H9 (cell line): ENCODE results near the gene DUSP10. TPM values are rescaled to one million over a fixed set of nuclear protein-coding genes. Genes with fewer than 3 reads are reported as not detected.

ENCODE experiments used
- DNase-seq: peaks from one replicate; pipeline ENCODE4 v3.0.0-alpha.2; 2017
- H2AFZ ChIP-seq: one replicate; pipeline ENCODE4 v1.6.1; 2013; ENCODE audit warnings: mild to moderate bottlenecking, low read length, control low read depth, moderate library complexity
- H2AK5ac ChIP-seq: 2 replicates; pipeline ENCODE4 v1.6.1; 2013; ENCODE audit warnings: low read length, control low read depth, mixed read lengths; ENCODE audit not compliant: insufficient read length
- H2BK120ac ChIP-seq: one replicate; pipeline ENCODE4 v1.6.1; 2013; ENCODE audit warnings: low read depth, mild to moderate bottlenecking, low read length, control low read depth, inconsistent platforms; ENCODE audit not compliant: poor library complexity, severe bottlenecking
- H2BK12ac ChIP-seq: 2 replicates; pipeline ENCODE4 v1.6.1; 2013; ENCODE audit warnings: low read length, control low read depth, mixed read lengths, low read depth; ENCODE audit not compliant: insufficient read length
- H2BK15ac ChIP-seq: 2 replicates; pipeline ENCODE4 v1.6.1; 2013; ENCODE audit warnings: low read depth, low read length, control low read depth
- H2BK20ac ChIP-seq: one replicate; pipeline ENCODE4 v1.6.1; 2013; ENCODE audit warnings: low read depth, mild to moderate bottlenecking, low read length, control low read depth, inconsistent platforms; ENCODE audit not compliant: poor library complexity, severe bottlenecking
- H2BK5ac ChIP-seq: 2 replicates; pipeline ENCODE4 v1.6.1; 2013; ENCODE audit warnings: low read length, control low read depth, mixed read lengths; ENCODE audit not compliant: insufficient read length
- H3K14ac ChIP-seq: 2 replicates; pipeline ENCODE4 v1.6.1; 2013; ENCODE audit warnings: low read length, control low read depth; ENCODE audit not compliant: insufficient read depth
- H3K18ac ChIP-seq: 2 replicates; pipeline ENCODE4 v1.6.1; 2013; ENCODE audit warnings: low read depth, mild to moderate bottlenecking, mixed read lengths, low read length, control low read depth; ENCODE audit not compliant: insufficient read length
- H3K23ac ChIP-seq: 2 replicates; pipeline ENCODE4 v1.6.1; 2013; ENCODE audit warnings: low read length, control low read depth, mixed read lengths, low read depth; ENCODE audit not compliant: insufficient read length
- H3K23me2 ChIP-seq: 2 replicates; pipeline ENCODE4 v1.6.1; 2013; ENCODE audit warnings: low read depth, mild to moderate bottlenecking, mixed read lengths, low read length, control low read depth; ENCODE audit not compliant: insufficient read length, poor library complexity, severe bottlenecking
- H3K27ac ChIP-seq: 2 replicates; pipeline ENCODE4 v1.5.1; 2013; ENCODE audit warnings: low read length, control low read depth, mixed read lengths, low read depth; ENCODE audit not compliant: insufficient read length
- H3K27me3 ChIP-seq: 2 replicates; pipeline ENCODE4 v1.6.1; 2013; ENCODE audit warnings: low read length, control low read depth, inconsistent platforms; ENCODE audit not compliant: insufficient read depth
- H3K4ac ChIP-seq: 2 replicates; pipeline ENCODE4 v1.6.1; 2013; ENCODE audit warnings: low read depth, mild to moderate bottlenecking, control low read depth, inconsistent platforms, low read length, moderate library complexity
- H3K4me1 ChIP-seq: 2 replicates; pipeline ENCODE4 v1.6.1; 2013; ENCODE audit warnings: low read length, control low read depth, inconsistent platforms; ENCODE audit not compliant: insufficient read depth
- H3K4me2 ChIP-seq: 2 replicates; pipeline ENCODE4 v1.6.1; 2013; ENCODE audit warnings: low read length, control low read depth, mixed read lengths; ENCODE audit not compliant: insufficient read length, insufficient read depth
- H3K56ac ChIP-seq: 2 replicates; pipeline ENCODE4 v1.6.1; 2013; ENCODE audit warnings: low read depth, mild to moderate bottlenecking, mixed read lengths, low read length, control low read depth; ENCODE audit not compliant: insufficient read length
- H3K79me1 ChIP-seq: 2 replicates; pipeline ENCODE4 v1.6.1; 2013; ENCODE audit warnings: low read depth, mild to moderate bottlenecking, moderate library complexity, low read length, control low read depth, inconsistent platforms; ENCODE audit not compliant: insufficient read depth, poor library complexity, severe bottlenecking
- H3K79me2 ChIP-seq: 2 replicates; pipeline ENCODE4 v1.6.1; 2013; ENCODE audit warnings: low read length, control low read depth, inconsistent platforms; ENCODE audit not compliant: insufficient read depth
- H3K9ac ChIP-seq: 2 replicates; pipeline ENCODE4 v1.6.1; 2013; ENCODE audit warnings: low read length, control low read depth, mixed read lengths; ENCODE audit not compliant: insufficient read length; ENCODE audit errors: extremely low read depth
- H3K9me3 ChIP-seq: one replicate; pipeline ENCODE4 v1.6.1; 2013; ENCODE audit warnings: low read depth, low read length, inconsistent platforms; ENCODE audit not compliant: control insufficient read depth
- H3T11ph ChIP-seq: one replicate; pipeline ENCODE4 v1.6.1; 2013; ENCODE audit warnings: mild to moderate bottlenecking, low read length, control low read depth, inconsistent platforms
- H4K20me1 ChIP-seq: one replicate; pipeline ENCODE4 v1.6.1; 2013; ENCODE audit not compliant: control insufficient read depth, insufficient read length, insufficient read depth
- H4K5ac ChIP-seq: 2 replicates; pipeline ENCODE4 v1.6.1; 2013; ENCODE audit warnings: low read depth, mild to moderate bottlenecking, mixed read lengths, low read length, control low read depth; ENCODE audit not compliant: insufficient read length
- H4K8ac ChIP-seq: replicated peaks from 2 replicates; pipeline ENCODE4 v1.6.1; 2013; ENCODE audit warnings: low read length, control low read depth, mixed read lengths, low read depth; ENCODE audit not compliant: insufficient read length
- H4K91ac ChIP-seq: 2 replicates; pipeline ENCODE4 v1.6.1; 2013; ENCODE audit warnings: low read depth, mild to moderate bottlenecking, moderate library complexity, mixed read lengths, low read length, control low read depth; ENCODE audit not compliant: insufficient read length
- H3K27ac Mint-ChIP-seq, 3 experiments: 2 replicates in 2 of 3; 3 replicates in 1 of 3; pipeline ENCODE4 v1.8.0; 2020 to 2021; ENCODE audit warnings: mixed read lengths in 3 of 3, mild to moderate bottlenecking in 1 of 3, moderate library complexity in 1 of 3
- H3K27me3 Mint-ChIP-seq: 2 replicates; pipeline ENCODE4 v1.8.0; 2021; ENCODE audit warnings: low read depth, mild to moderate bottlenecking, moderate library complexity, mixed read lengths
- H3K36me3 Mint-ChIP-seq, 3 experiments: 2 replicates in 2 of 3; 3 replicates in 1 of 3; pipeline ENCODE4 v1.8.0; 2020 to 2021; ENCODE audit warnings: low read depth in 3 of 3, mixed read lengths in 3 of 3; ENCODE audit not compliant: insufficient read depth in 1 of 3
- H3K4me1 Mint-ChIP-seq, 2 experiments: 2 replicates each; pipeline ENCODE4 v1.8.0; 2020; ENCODE audit warnings: mixed read lengths in 2 of 2
- H3K4me3 Mint-ChIP-seq, 2 experiments: 2 replicates in 1 of 2; 3 replicates in 1 of 2; pipeline ENCODE4 v1.8.0; 2020 to 2021; ENCODE audit warnings: mild to moderate bottlenecking in 2 of 2, mixed read lengths in 2 of 2, moderate library complexity in 1 of 2
- H3K9me3 Mint-ChIP-seq, 2 experiments: 2 replicates in 1 of 2; 3 replicates in 1 of 2; pipeline ENCODE4 v1.8.0; 2020; ENCODE audit warnings: mild to moderate bottlenecking in 2 of 2, mixed read lengths in 2 of 2, moderate library complexity in 1 of 2
- CTCF ChIP-seq: fragments of 200-600 bp; sonication (generic); conservative IDR thresholded peaks from 3 replicates; pipeline ENCODE4 v1.8.0; 2021; ENCODE audit warnings: antibody characterized with exemption, mild to moderate bottlenecking
- WGBS: extraction: QIAGEN DNeasy Blood & Tissue Kit; methylation state at CpG from one replicate; pipeline ENCODE4 v1.1.7; 2013; ENCODE audit warnings: missing lambda C conversion rate, low lambda C conversion rate, mixed read lengths; ENCODE audit not compliant: insufficient read length; ENCODE audit errors: extremely low coverage; 5-methylcytosine and 5-hydroxymethylcytosine counted together
- total RNA-seq: library from RNA; stranded (reverse); gene quantifications from 2 replicates; pipeline ENCODE4 v1.2.1, GENCODE V29; 2021

The DUSP10 gene
- total RNA-seq, 1 experiment from 2014 or later = 2.0 TPM

GRCh38 chr1:221775206-221775605 lies 33.3 kb upstream of the DUSP10 start:
- Histone ChIP-seq H3K9ac (no peak overlapping the region), H3T11ph (no peak overlapping the region), H2BK15ac (no peak overlapping the region), H3K23me2 (no peaks in the 10 kb centered on the region), H3K9me3 (no peaks in the 10 kb centered on the region), H3K27ac (no peak overlapping the region), H4K91ac (no peak overlapping the region), H3K4me2 (no peak overlapping the region), H2BK20ac (no peak overlapping the region), H3K56ac (no peak overlapping the region), H3K27me3 (no peaks in the 10 kb centered on the region), H3K4me1 (no peaks in the 10 kb centered on the region), H4K5ac (no peak overlapping the region), H2AK5ac (no peak overlapping the region), H3K79me2 (no peaks in the 10 kb centered on the region), H3K14ac (no peak overlapping the region), H3K79me1 (no peaks in the 10 kb centered on the region), H2BK12ac (no peak overlapping the region), H3K4ac (no peak overlapping the region), H2BK120ac (no peak overlapping the region), H4K8ac (no peak overlapping the region), H3K18ac (no peak overlapping the region), H2AFZ (no peak overlapping the region), H2BK5ac (no peak overlapping the region), H3K23ac (no peak overlapping the region), H4K20me1 (no peaks in the 10 kb centered on the region)
- no peak for TF ChIP-seq CTCF
- Mint-ChIP-seq H3K27me3 (no peaks in the 10 kb centered on the region), H3K36me3 (no peaks in the 10 kb centered on the region; a peak in 1 of 7 replicates), H3K4me3 (no peak overlapping the region), H3K27ac (no peak overlapping the region), H3K4me1 (peaks cover 7 to 12% of the 10 kb centered on the region in 2 experiments; a peak in 3 of 4 replicates), H3K9me3 (no peaks in the 10 kb centered on the region)
- no peak for DNase-seq
- no CpG with 5 or more reads among the region's 4 CpGs for WGBS
